HepG2 (cell line): ENCODE results near the gene NR1I2. TPM values are rescaled to one million over a fixed set of nuclear protein-coding genes. Genes with fewer than 3 reads are reported as not detected.

ENCODE experiments used
- ATAC-seq: fragments of 200-7000 bp; cut with Tn5 transposase; 3 replicates; pipeline ENCODE4 v1.9.1; 2020; ENCODE audit warnings: mild to moderate bottlenecking, moderate library complexity
- BruUV-seq: library from RNA; stranded (reverse); fragments of 400-500 nt; replicated peaks from 2 replicates; lab custom pipeline; 2021; lab: Mats Ljungman, UMichigan
- CTCF ChIA-PET: fragments of 300-600 bp; formaldehyde crosslinking; extraction: SDS; loops from one replicate; lab custom pipeline; 2021; ENCODE audit warnings: low total read pairs, inconsistent platforms, low intra/inter-chr PET ratio; lab: Yijun Ruan, JAX
- POLR2A ChIA-PET: fragments of 350-600 bp; sonication (Branson Sonifier 250); formaldehyde crosslinking; loops from one replicate; lab custom pipeline; 2020; ENCODE audit warnings: antibody characterized with exemption, inconsistent platforms; lab: Yijun Ruan, JAX
- DNase-seq: peaks from one replicate; pipeline ENCODE4 v3.0.0-alpha.2; 2015; ENCODE audit warnings: low spot score
- FAIRE-seq: peaks from 3 replicates; lab custom pipeline; 2011; peaks lifted over from hg19 to GRCh38; lab: Jason Lieb, UNC
- H2AFZ ChIP-seq: one replicate; pipeline ENCODE4 v1.6.1; 2011; ENCODE audit warnings: low read length, inconsistent platforms
- H3K27ac ChIP-seq: fragments of 300-600 bp; 3 replicates; pipeline ENCODE4 v1.8.0; 2011; ENCODE audit warnings: mixed run types, mild to moderate bottlenecking, mixed read lengths, low read length, inconsistent platforms; ENCODE audit not compliant: insufficient read depth; ENCODE audit errors: extremely low read length
- H3K27me3 ChIP-seq, 2 experiments: fragments of 200-600 bp in 1 of 2; 2 replicates in 1 of 2; 3 replicates in 1 of 2; pipeline versions ENCODE4 v1.6.0 to v1.8.0; 2011; ENCODE audit warnings: low read length in 2 of 2, mild to moderate bottlenecking in 2 of 2, moderate library complexity in 2 of 2, inconsistent platforms in 1 of 2; ENCODE audit not compliant: insufficient read depth in 2 of 2, control insufficient read depth in 1 of 2
- H3K36me3 ChIP-seq, 2 experiments: fragments of 200-600 bp in 1 of 2; replicated peaks in 1 of 2; 2 replicates in 1 of 2; 3 replicates in 1 of 2; pipeline versions ENCODE4 v1.5.1 to v1.8.0; 2011; ENCODE audit warnings: low read length in 2 of 2, inconsistent platforms in 1 of 2; ENCODE audit not compliant: insufficient read depth in 2 of 2, control insufficient read depth in 1 of 2
- H3K4me1 ChIP-seq: 2 replicates; pipeline ENCODE4 v1.5.1; 2012; ENCODE audit warnings: low read length, inconsistent platforms; ENCODE audit not compliant: insufficient read depth
- H3K4me2 ChIP-seq: 2 replicates; pipeline ENCODE4 v1.6.0; 2011; ENCODE audit warnings: low read depth, low read length, inconsistent platforms
- H3K4me3 ChIP-seq, 3 experiments: fragments of 200-600 bp in 1 of 3; sonication (generic), shearing (Covaris generic) in 1 of 3; replicated peaks in 1 of 3; 2 replicates each; pipeline ENCODE4 v1.5.1; 2011 to 2016; ENCODE audit warnings: low read length in 3 of 3, inconsistent platforms in 2 of 3, low read depth in 2 of 3, mild to moderate bottlenecking in 2 of 3, control low read depth in 1 of 3, mixed read lengths in 1 of 3; ENCODE audit not compliant: insufficient read depth in 1 of 3
- H3K79me2 ChIP-seq: one replicate; pipeline ENCODE4 v1.6.1; 2011; ENCODE audit warnings: low read length, inconsistent platforms; ENCODE audit not compliant: insufficient read depth
- H3K9ac ChIP-seq: 2 replicates; pipeline ENCODE4 v1.6.0; 2011; ENCODE audit warnings: mild to moderate bottlenecking, low read depth, low read length, inconsistent platforms; ENCODE audit not compliant: insufficient read depth
- H3K9me3 ChIP-seq: 2 replicates; pipeline ENCODE4 v1.5.1; 2012; ENCODE audit warnings: mild to moderate bottlenecking, low read length
- H4K20me1 ChIP-seq: 2 replicates; pipeline ENCODE4 v1.6.0; 2011; ENCODE audit warnings: inconsistent platforms, mild to moderate bottlenecking, low read length, moderate library complexity; ENCODE audit not compliant: insufficient read depth
- ERF ChIP-seq: IDR thresholded peaks from 2 replicates; pipeline ENCODE4 v1.6.1; 2018; ENCODE audit warnings: missing biosample characterization, missing genetic modification reagents
- FOXA1 ChIP-seq, 2 experiments: fragments of 450-650 bp in 1 of 2; sonication (generic) in 1 of 2; formaldehyde crosslinking in 1 of 2; IDR thresholded peaks; 2 replicates each; pipeline versions ENCODE4 v1.4.0 to v1.6.1; 2016 to 2020; ENCODE audit warnings: missing genetic modification reagents in 1 of 2
- GRHL1 ChIP-seq: sonication (generic); formaldehyde crosslinking; conservative IDR thresholded peaks from 2 replicates; pipeline ENCODE4 v1.8.0; 2022; ENCODE audit warnings: missing genetic modification reagents
- HNF4G ChIP-seq, 2 experiments: sonication (generic) in 1 of 2; formaldehyde crosslinking in 1 of 2; IDR thresholded peaks; 2 replicates each; pipeline versions ENCODE4 v1.4.0 to v1.6.1; 2011 to 2020; ENCODE audit warnings: borderline replicate concordance in 2 of 2, low read depth in 2 of 2, mild to moderate bottlenecking in 2 of 2, low read length in 1 of 2, missing genetic modification reagents in 1 of 2, moderate library complexity in 1 of 2
- HOXA7 ChIP-seq: sonication (generic); formaldehyde crosslinking; IDR thresholded peaks from 2 replicates; pipeline ENCODE4 v1.8.1; 2022; ENCODE audit warnings: mild to moderate bottlenecking, missing genetic modification reagents, moderate library complexity
- IKZF4 ChIP-seq: sonication (generic); formaldehyde crosslinking; IDR thresholded peaks from 2 replicates; pipeline ENCODE4 v1.5.1; 2020; ENCODE audit warnings: borderline replicate concordance, mild to moderate bottlenecking, low read depth, missing genetic modification reagents; ENCODE audit errors: not compliant biosample characterization
- MED1 ChIP-seq: sonication (generic); formaldehyde crosslinking; IDR thresholded peaks from 2 replicates; pipeline ENCODE4 v1.4.0; 2020; ENCODE audit warnings: missing genetic modification reagents
- MTF2 ChIP-seq: sonication (generic); formaldehyde crosslinking; IDR thresholded peaks from 2 replicates; pipeline ENCODE4 v1.5.0; 2020; ENCODE audit warnings: missing genetic modification reagents, borderline replicate concordance
- NR0B2 ChIP-seq: sonication (generic); formaldehyde crosslinking; IDR thresholded peaks from 2 replicates; pipeline ENCODE4 v1.4.0; 2020; ENCODE audit warnings: mild to moderate bottlenecking, missing genetic modification reagents
- PAXIP1 ChIP-seq: sonication (generic); formaldehyde crosslinking; conservative IDR thresholded peaks from 2 replicates; pipeline ENCODE4 v1.4.0; 2020; ENCODE audit warnings: mild to moderate bottlenecking, missing genetic modification reagents, moderate library complexity
- TERF1 ChIP-seq: sonication (generic); formaldehyde crosslinking; IDR thresholded peaks from 2 replicates; pipeline ENCODE4 v1.8.0; 2022; ENCODE audit warnings: mild to moderate bottlenecking, missing genetic modification reagents, moderate library complexity
- ZNF414 ChIP-seq: sonication (generic); formaldehyde crosslinking; IDR thresholded peaks from 2 replicates; pipeline ENCODE4 v1.5.0; 2020; ENCODE audit warnings: missing genetic modification reagents
- ZNF639 ChIP-seq: conservative IDR thresholded peaks from 2 replicates; pipeline ENCODE4 v1.6.1; 2018; ENCODE audit warnings: missing genetic modification reagents
- ZNF792 ChIP-seq: IDR thresholded peaks from 2 replicates; pipeline ENCODE4 v1.6.1; 2016
- WGBS: methylation state at CpG from one replicate; pipeline ENCODE4 v1.1.6; 2017; ENCODE audit warnings: low lambda C conversion rate; 5-methylcytosine and 5-hydroxymethylcytosine counted together
- in situ Hi-C: cut with HindIII; loops from 2 replicates; pipeline ENCODE4 v1.10.0; 2017; ENCODE audit warnings: low pct_unique_long_range_greater_than_20kb; ENCODE audit not compliant: extremely low pct_ligation_motif_present
- intact Hi-C: fragments of 100-400 bp; cut with micrococcal nuclease; formaldehyde crosslinking; loops from one replicate; pipeline ENCODE4 v1.10.0; 2022; ENCODE audit not compliant: unreplicated experiment
- polyA plus RNA-seq, 8 experiments: library from polyadenylated mRNA; depleted of rRNA in 3 of 8; stranded (reverse) in 7 of 8; unstranded in 1 of 8; fragments of >200 nt; fragmentation: Illumina TruSeq in 4 of 8; extraction: Trizol in 4 of 8; gene quantifications; 2 replicates each; pipeline versions ENCODE4 v1.2.1 to v1.2.3, GENCODE V29; 2011 to 2016; ENCODE audit warnings: low read depth in 4 of 8, missing spikeins in 1 of 8, mixed read lengths in 1 of 8; ENCODE audit not compliant: insufficient read depth in 1 of 8
- total RNA-seq, 5 experiments: library from RNA; depleted of rRNA; stranded (reverse); fragments of >200 nt; fragmentation: Illumina TruSeq; extraction: Trizol; gene quantifications; 2 replicates each; pipeline ENCODE4 v1.2.3, GENCODE V29; 2016; ENCODE audit warnings: low read depth in 1 of 5

NR1I2 gene
- total and polyA plus RNA-seq, 2 of the 13 experiments (the other 11 are each of a cell fraction or from before 2014, with no cell fraction given) = 8.8 to 13.4 TPM

GRCh38 chr3:119862616-119863015, 80.7 kb downstream of the NR1I2 start:
- Histone ChIP-seq H3K36me3 (peaks cover 0 to 12% of the 10 kb centered on the region in 2 experiments; a peak in 3 of 5 replicates), H3K4me1 (peaks cover 9% of the 10 kb centered on the region; the same call in 1 of the 2 replicates), H3K27me3 (no peaks in the 10 kb centered on the region), H3K27ac (no peak overlapping the region), H3K79me2 (no peaks in the 10 kb centered on the region), H3K4me3 (no peak overlapping the region), H2AFZ (no peak overlapping the region), H3K9ac (no peak overlapping the region), H3K4me2 (no peak overlapping the region), H4K20me1 (peaks cover 2% of the 10 kb centered on the region; the same call in 1 of the 2 replicates), H3K9me3 (no peaks in the 10 kb centered on the region)
- ATAC-seq = no peak
- intact Hi-C loops = no loop called here
- 79% methylated on average over 2 of the region's 2 CpGs for WGBS
- POLR2A ChIA-PET = no interaction called here
- in situ Hi-C loops = no loop called here
- CTCF ChIA-PET = no interaction called here
- BruUV-seq = no TSS peak
- no peak for DNase-seq
- FAIRE-seq = no peak
- TF ChIP-seq ZNF414 (CRISPR knock-in tag) = no peak
- TF ChIP-seq HNF4G (IDR thresholded peaks at IDR 0.05; ENCODE audit: borderline replicate concordance, low read depth, low read length) = no peak
- TF ChIP-seq HNF4G (CRISPR knock-in tag; IDR thresholded peaks at IDR 0.05; ENCODE audit: borderline replicate concordance, low read depth) = no peak
- TF ChIP-seq HOXA7 = no peak
- TF ChIP-seq ZNF792 (CRISPR knock-in tag) = no peak
- no peak for TF ChIP-seq GRHL1 (CRISPR knock-in tag)
- no peak for TF ChIP-seq IKZF4
- TF ChIP-seq PAXIP1 (CRISPR knock-in tag) = no peak
- TF ChIP-seq MTF2 (CRISPR knock-in tag) = no peak
- no peak for TF ChIP-seq TERF1 (CRISPR knock-in tag)
- TF ChIP-seq ERF (CRISPR knock-in tag) = no peak
- no peak for TF ChIP-seq ZNF639 (CRISPR knock-in tag)
- TF ChIP-seq FOXA1 (IDR thresholded peaks at IDR 0.05) = no peak
- no peak for TF ChIP-seq FOXA1 (CRISPR knock-in tag; IDR thresholded peaks at IDR 0.05)
- no peak for TF ChIP-seq NR0B2 (CRISPR knock-in tag)
- TF ChIP-seq MED1 (CRISPR knock-in tag) = no peak
